HS-27A (cell line): ENCODE results near the gene C6orf132.

Experiments
- DNase-seq: peaks from one replicate; pipeline ENCODE4 v3.0.0-alpha.2; 2012; ENCODE audit warnings: low read depth, missing footprints

C6orf132 gene

DNA sequence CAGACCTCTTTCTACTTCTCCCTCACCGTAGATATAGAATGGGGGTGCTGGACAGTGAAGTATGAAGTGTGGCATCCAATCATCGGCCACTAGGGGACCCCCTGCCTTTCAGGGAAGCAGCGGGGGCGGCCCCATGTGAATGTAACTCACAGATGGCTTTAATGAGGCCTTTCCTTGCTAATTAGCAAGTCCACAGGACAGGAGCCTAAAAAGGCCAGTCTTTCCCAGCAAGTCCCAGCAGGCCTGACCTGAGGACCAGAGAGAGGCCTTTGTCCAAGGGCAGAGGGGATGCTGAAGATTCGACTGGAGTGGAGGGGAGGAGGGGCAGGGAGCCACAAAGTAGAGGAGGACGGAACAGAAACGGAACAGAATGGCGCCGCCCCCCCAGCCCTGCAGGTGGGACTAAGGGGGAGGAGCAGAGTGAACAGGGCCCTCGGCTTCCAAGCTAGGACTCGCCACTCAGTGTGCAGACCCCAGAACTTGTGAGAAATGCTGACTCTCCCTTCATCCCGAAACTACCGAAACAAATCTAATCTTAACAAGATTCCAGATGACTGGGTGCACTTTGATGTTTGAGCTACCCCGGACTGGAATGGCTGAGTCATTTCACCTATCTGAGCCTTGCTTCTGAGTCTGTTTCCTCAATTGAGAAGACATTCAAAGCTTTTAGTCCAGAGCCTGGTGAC lies 5.8 kb downstream of the C6orf132 start:
- DNase-seq = peak; percentile 69

- DNase-seq = no peak
Measured at GRCh38 chr6:42135722-42136121, 6.7 kb downstream of the C6orf132 start.

GRCh38 chr6:42135161-42135560 lies 7.3 kb downstream of the C6orf132 start:
- DNase-seq = no peak

DNA sequence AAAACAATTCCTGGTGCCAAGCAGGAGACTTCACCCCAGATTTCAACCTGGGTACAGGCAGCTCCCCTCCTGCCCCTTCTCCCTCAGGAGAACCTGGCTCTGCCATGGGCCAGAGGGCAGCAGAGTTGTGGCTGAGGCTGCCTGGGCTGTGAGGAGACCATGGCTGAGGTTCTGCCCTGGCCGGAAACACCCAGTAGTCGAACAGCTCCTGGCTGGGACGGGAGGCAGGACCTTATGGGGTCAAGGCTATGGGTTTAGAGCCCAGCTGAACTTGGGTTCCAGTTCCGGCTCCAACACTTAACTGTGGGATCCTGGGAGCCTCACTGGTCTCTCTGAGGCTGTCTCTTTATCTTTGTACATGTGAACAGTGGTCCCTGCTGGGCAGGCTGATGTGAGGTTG lies 8.5 kb downstream of the C6orf132 start:
- no peak for DNase-seq

DNA sequence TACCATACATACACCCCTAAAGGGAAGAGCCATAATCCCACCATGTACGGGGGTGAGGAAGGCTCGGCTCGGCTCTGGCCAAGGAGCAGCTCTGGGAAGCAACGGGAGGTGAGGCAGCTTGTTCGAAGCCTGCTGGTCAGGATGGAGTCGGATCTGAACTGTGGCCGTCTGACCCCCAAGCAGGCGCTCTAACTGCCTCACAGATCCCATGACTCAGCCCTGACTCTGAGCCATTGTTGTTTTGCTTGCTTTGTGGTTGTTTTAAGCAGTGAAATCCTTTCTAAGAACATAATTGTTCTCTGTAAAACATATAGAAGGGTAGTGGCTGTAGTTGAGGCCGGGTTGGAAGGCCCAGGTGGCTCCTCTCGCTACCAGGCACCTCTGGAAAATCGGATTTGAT lies 10.9 kb downstream of the C6orf132 start:
- no peak for DNase-seq

DNA sequence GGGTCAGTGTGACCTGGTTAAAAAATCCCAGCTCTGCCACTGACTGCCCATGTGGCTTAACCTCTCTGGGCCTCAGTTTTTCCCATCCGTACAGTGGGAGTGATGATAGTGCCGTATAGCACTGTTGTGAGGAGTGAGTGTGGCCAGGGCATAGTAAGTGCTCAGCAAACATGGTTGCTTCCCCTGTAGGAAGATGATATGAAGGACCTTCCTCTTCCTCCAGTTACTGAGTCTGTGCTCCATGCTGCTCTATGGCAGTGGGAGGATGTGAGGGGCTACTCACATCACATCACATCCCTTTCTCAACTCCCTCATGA lies 13.1 kb downstream of the C6orf132 start:
- no peak for DNase-seq

- DNase-seq = no peak
Measured at GRCh38 chr6:42128460-42129359, 13.7 kb downstream of the C6orf132 start.

DNA sequence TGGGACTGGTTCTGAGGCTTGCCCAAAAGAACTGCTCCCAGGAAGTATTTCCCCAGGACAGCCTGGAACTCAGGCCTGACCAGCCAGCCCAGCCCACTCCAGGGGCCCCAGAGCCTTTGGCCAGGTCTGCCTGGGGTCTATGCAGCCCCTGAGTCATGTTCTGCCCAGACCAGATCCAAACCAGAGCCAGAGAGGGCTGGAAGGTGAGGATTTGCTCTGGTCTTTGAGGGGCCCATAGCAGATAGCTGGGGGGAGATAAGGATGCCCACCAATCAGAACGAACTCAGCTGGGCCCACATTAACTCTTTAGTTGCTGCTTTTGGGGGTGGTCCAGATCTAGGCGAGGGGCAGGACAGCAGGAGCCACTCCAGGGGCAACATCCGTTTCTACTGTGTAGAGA lies 16.8 kb downstream of the C6orf132 start:
- DNase-seq = no peak

GRCh38 chr6:42125231-42125630 lies 17.2 kb downstream of the C6orf132 start:
- DNase-seq = no peak

DNA sequence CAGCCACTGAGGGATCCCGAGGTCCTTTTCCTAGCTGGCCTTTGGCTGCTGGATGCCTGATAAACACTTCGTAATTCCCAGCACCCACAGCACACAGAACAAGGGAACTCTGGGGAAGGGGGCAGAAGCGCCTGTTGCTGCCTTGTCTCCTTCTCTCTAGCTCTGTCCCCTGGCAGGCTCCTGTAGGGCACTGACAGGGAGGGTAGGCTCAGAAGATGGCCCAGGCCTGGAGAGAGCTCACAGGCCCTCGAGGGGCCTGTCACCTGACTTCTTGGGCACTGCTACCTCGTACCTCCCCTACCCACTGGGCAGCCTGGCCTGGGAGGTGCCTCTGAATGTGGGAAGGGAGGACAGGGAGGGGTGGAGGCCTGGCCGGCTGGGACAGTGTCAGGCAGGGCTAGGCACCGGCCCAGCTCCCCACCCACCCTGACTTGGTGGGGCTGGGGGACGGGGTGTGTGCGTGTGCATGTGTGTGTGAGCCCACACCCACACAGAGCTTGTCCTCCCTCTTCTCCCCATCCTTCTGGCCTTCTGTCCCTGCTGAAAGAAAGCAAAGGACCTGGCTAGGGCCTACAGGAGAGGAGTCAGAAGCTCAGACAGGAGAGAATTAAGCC lies 18.1 kb downstream of the C6orf132 start:
- DNase-seq = no peak

DNA sequence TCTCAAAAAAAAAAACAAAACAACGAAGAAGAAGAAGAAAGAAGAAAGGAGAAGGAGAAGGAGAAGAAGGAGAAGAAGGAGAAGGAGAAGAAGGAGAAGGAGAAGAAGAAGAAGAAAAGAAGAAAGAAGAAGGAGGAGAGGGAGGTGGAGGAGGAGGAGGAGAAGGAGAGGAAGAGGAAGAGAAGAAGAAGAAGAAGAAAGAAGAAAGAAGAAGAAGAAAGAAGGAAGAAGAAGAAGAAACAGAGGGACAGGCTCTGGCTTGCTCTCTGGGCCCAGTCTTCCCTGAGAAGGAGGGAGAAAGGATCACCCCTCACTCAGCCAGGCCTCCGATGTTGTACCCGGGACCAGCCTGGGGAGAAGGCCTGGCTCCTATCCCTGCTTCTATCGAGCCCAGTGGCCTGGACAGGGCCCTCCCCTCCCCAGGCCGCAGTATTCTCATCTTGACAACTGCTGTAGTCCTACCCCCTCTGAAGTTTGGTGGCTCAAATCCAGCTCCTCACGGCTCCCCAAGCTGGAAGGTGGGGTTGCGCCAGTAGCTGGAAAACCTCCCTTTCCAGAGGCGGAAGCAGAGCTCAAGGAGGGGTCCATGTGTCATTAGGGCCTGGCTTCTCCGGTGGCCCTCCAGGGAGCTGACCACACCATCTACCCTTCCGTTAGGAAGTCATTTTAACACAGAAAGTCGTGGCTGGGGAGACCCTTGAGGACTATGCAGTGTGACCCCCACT lies 18.9 kb downstream of the C6orf132 start:
- DNase-seq = no peak

DNA sequence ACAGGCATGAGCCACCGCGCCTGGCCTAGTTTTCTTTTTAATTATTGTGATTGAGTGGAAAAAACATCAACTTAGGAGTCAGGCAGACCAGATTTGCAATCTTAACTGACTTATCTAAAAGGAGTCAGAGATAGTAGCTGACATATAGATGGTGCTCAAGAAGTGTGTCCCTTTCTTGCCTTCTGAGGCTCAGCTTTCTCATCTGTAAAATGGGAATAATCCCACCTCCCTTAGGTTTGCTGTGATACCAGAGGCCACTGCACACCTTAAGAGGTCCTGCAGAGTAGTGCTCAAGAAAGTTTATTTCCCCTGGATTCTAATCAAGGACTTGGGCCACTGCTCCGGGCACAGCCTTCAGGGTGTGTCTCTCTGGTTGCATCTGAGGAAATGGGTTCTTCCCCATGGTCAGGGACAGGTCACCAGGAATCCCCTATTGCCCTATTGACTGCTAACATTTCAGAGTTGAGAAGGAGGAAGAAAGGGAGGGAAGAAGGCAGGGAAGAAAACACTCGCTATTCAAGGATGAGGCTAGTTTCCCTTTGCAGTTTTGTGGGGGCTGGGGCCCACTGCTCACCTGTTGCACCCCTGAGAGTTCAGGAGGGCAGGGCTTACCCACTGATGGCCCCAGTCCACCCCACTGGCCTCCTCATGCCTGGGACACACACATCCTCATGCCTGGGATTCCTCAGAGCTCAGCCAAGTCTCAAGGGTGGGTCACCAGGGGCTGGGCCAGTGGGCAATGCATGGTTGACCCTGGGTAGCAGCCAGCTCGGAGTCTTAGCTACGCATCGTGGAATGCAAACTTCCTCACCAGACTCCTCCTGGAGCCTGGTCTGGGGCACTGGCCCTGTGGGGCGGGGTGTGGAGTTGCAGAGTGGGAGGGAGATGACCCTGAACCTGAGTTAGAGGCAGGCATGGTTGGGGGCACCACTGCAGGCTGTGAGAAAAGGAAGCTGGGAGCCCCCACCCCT lies 21.2 kb downstream of the C6orf132 start:
- peak; percentile 91 for DNase-seq

DNA sequence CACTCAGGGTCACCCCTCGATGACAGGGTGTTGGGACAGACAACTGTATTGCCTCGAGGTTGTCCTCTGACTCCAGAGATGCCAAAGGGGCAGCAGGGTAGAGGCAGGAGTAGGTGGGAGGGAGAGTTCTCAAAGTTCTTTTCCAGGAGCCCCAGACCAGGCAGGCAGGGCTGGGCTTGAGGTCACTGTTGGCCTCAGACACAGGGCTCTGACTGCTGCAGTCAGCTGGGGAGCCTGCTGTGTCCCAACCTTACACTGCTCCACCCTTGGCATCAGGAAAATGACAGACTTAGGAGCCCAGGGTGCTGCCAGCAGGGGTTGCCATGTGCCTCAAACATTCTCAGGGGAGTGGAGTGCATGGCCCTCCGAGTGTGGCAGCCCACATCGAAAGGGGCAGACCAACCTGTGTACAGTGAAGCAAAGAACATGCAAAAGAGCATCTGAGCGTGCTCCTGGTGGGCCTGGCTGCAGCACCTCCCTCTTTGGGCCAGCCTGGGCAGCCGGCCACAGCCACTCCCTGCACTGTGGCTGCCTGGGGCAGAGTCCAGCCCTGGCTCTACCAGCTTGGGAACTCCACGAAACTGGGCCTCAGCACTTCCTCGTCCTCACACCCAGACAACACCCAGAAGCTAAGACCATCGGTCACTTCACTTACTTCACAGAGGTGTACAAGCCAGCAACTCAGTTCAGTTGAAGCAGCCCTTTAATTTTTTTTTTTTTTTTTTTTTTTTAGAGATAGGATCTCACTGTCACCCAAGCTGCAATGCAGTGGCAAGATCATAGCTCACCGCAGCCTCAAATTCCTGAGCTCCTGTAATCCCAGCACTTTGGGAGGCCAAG lies 24.0 kb downstream of the C6orf132 start:
- DNase-seq = no peak

DNA sequence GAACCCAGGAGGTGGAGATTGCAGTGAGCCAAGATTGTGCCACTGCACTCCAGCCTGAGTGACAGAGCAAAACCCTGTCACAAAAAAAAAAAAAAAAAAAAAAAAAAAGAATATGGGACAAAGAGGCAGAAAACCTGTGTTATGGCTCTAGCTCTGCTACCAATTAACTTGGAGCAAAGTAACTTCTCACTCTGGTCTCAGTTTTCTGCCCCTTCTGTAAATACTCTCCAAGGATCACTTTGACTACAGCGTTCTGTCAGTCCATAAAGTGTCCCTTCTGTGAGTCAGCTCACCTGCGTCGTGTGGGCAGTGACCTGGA lies 24.6 kb downstream of the C6orf132 start:
- no peak for DNase-seq

- no peak for DNase-seq
Measured at GRCh38 chr6:42113936-42114636, 28.3 kb downstream of the C6orf132 start.

DNA sequence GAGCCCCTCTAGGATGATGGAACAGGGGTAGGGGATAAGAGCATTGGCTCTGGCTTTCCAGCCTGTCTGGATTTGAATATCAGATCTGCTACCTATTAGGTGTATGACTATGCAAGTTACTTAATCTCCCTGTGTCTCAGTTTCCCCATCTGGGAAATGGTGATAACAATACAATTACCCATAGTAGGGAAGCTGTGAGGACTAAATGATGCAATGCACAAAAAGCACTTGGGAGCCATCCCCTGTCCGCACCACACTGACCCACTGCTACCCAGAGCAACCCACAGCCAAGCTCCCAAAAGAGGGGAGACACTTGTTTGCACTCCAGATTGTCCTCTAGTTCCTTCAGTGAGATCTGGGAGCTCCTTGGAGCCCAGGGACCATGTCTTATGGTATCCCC lies 30.1 kb downstream of the C6orf132 start:
- DNase-seq = no peak

DNA sequence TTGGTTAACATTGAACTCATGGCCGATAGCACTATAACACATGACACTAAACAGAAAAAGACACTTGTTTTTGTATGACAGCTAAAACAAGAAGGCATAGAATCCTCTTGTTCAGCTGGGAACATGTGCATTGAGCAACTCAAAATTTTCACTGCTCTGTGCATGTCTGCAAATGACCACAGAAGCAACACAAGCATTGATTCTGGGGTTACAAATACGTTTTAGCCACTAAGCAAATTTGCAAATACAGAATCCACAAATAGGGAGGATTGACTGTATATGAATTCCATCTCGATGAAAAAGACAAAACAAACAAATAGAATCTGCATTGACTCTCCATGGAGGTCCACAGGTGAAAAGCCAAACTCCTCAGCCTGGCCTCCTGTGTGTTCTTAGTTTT lies 31.7 kb downstream of the C6orf132 start:
- DNase-seq = no peak

DNA sequence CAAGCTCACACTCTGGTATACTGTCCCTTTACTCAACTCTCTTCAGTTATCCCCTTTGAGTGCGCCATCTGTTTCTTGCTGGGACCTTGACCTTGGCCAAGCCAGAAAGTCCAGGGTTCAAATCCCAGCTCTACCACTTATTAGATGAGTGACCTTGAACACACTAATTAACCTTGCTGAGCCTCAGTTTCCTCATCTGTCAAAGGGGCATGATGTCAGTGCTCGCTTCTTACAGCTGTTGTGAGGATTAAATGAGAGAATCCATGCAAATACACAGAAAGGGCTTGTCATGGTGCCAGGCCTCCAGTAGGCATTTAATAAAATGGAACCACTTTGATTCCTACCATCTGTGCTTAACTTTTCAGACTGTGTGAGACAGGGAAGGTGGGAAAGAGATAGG lies 34.3 kb downstream of the C6orf132 start:
- no peak for DNase-seq

DNA sequence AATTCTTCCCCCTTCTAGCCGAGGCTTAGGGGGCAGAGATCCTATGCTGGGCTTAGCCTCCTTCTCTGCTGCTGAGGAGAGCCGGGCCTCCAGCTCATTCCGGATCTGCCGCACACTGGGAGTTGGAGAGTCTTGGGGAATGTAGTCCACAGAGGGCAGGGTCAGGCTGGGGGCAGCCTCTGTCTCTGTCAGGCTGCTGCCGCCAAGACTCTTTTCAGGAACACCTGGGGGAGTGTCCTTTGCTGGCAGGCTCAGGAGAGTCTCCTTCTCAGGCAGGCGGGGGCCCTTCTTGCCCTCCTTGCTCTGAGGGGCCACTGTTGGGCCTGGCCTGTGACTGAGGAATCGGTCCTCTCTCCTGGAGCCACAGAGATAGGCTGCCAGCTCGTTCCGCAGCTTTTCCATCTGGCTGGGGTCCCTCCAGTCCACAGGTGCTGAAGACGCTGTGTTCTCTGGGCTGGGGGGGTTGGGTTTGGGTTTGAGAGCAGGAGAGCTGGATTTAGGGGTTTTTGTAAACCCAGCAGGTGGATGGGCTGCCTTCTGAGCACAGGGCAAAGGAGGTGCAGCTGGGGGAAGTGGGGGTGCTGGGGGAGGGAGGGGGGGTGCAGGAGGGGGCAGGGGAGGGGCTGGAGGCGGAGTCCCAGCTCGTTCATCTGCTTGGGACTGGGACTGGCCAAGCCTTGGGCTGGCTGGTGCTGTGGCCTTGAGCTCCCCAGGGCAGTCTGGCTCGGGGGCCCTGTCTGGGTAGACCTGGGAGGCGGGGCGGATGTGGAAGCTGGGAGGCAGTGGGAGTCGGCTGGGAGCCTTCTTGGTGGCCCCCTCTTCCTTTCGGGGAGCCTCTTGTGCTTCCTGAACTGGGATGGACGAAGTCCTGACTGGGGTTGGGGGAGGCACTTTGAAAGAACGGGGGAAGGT lies 36.1 kb downstream of the C6orf132 start:
- DNase-seq = no peak
